Measurements from ENCODE around the gene FOXA3. TPM values are rescaled to one million over a fixed set of nuclear protein-coding genes. Genes with fewer than 3 reads are reported as not detected.

Gene FOXA3
- polyA plus RNA-seq, 1 donor (not counting 4 experiments of a cell fraction or from before 2014, with no cell fraction given) = not detected

- no peaks in the 10 kb centered on the region for H4K20me1 ChIP-seq (ENCODE audit: control insufficient read depth, extremely low read depth, insufficient read depth, low read length)
- FAIRE-seq (no peak), DNase-seq (ENCODE audit: low read depth, low spot score) (no peak)
- peaks cover 14% of the 10 kb centered on the region for H3K4me1 ChIP-seq (ENCODE audit: control insufficient read depth, extremely low read depth, insufficient read depth, low read length)
- no peak overlapping the region for H3K27ac ChIP-seq (ENCODE audit: control insufficient read depth, insufficient read depth, low read length)
- dilution Hi-C loops (cut with MboI; ENCODE audit: extremely low pct_ligation_motif_present, low sequenced_read_pairs) = no loop called here
- TF ChIP-seq EZH2 (IDR thresholded peaks at IDR 0.05; ENCODE audit: low read length) (no peak), CTCF (optimal IDR thresholded peaks at IDR 0.05 in 1 of 3, IDR thresholded peaks at IDR 0.05 in 1 of 3, conservative IDR thresholded peaks at IDR 0.05 in 1 of 3; ENCODE audit: extremely low read depth in 1 of 3, insufficient read depth in 2 of 3, low read length in 3 of 3) (no peak)
- no peak overlapping the region for H2AFZ ChIP-seq (ENCODE audit: control insufficient read depth, low read length)
- H3K4me2 ChIP-seq (ENCODE audit: control insufficient read depth, extremely low read depth, insufficient read depth, low read depth, low read length) = no peak overlapping the region
- no peak overlapping the region for H3K9ac ChIP-seq (ENCODE audit: control insufficient read depth, extremely low read depth, insufficient read depth, low read length)
- H3K4me3 ChIP-seq (ENCODE audit: control insufficient read depth in 2 of 3, extremely low read depth in 1 of 3, insufficient read depth in 2 of 3, low read depth in 1 of 3, low read length in 3 of 3) = no peak overlapping the region
- H3K9me3 ChIP-seq (ENCODE audit: control insufficient read depth, low read depth, low read length) = no peaks in the 10 kb centered on the region
- H3K27me3 ChIP-seq (ENCODE audit: control insufficient read depth, extremely low read depth, insufficient read depth, low read length) = peaks cover 7% of the 10 kb centered on the region
- no peaks in the 10 kb centered on the region for H3K36me3 ChIP-seq (ENCODE audit: control insufficient read depth in 2 of 2, extremely low read depth in 1 of 2, insufficient read depth in 2 of 2, low read length in 2 of 2)
- peaks cover 8% of the 10 kb centered on the region for H3K79me2 ChIP-seq (ENCODE audit: control insufficient read depth, insufficient read depth, low read length)
- H3K9me1 ChIP-seq (ENCODE audit: control insufficient read depth, extremely low read depth, insufficient read depth, low read length) = no peaks in the 10 kb centered on the region
Measured at GRCh38 chr19:45883586-45883880, 19.4 kb downstream of the FOXA3 start.

GRCh38 chr19:45883881-45884681, 20.0 kb downstream of the FOXA3 start:
- no peak for TF ChIP-seq EZH2 (IDR thresholded peaks at IDR 0.05; ENCODE audit: low read length)
- no peak for TF ChIP-seq CTCF (optimal IDR thresholded peaks at IDR 0.05 in 1 of 3, IDR thresholded peaks at IDR 0.05 in 1 of 3, conservative IDR thresholded peaks at IDR 0.05 in 1 of 3; ENCODE audit: extremely low read depth in 1 of 3, insufficient read depth in 2 of 3, low read length in 3 of 3)
- Histone ChIP-seq H3K27me3 (ENCODE audit: control insufficient read depth, extremely low read depth, insufficient read depth, low read length) (peaks cover 7% of the 10 kb centered on the region), H3K9ac (ENCODE audit: control insufficient read depth, extremely low read depth, insufficient read depth, low read length) (no peak overlapping the region), H3K36me3 (ENCODE audit: control insufficient read depth in 2 of 2, extremely low read depth in 1 of 2, insufficient read depth in 2 of 2, low read length in 2 of 2) (no peaks in the 10 kb centered on the region), H3K4me3 (ENCODE audit: control insufficient read depth in 2 of 3, extremely low read depth in 1 of 3, insufficient read depth in 2 of 3, low read depth in 1 of 3, low read length in 3 of 3) (no peak overlapping the region), H3K4me2 (ENCODE audit: control insufficient read depth, extremely low read depth, insufficient read depth, low read depth, low read length) (no peak overlapping the region), H3K79me2 (ENCODE audit: control insufficient read depth, insufficient read depth, low read length) (peaks cover 8% of the 10 kb centered on the region), H4K20me1 (ENCODE audit: control insufficient read depth, extremely low read depth, insufficient read depth, low read length) (no peaks in the 10 kb centered on the region), H3K9me3 (ENCODE audit: control insufficient read depth, low read depth, low read length) (no peaks in the 10 kb centered on the region), H3K27ac (ENCODE audit: control insufficient read depth, insufficient read depth, low read length) (no peak overlapping the region), H2AFZ (ENCODE audit: control insufficient read depth, low read length) (no peak overlapping the region), H3K4me1 (ENCODE audit: control insufficient read depth, extremely low read depth, insufficient read depth, low read length) (peaks cover 14% of the 10 kb centered on the region), H3K9me1 (ENCODE audit: control insufficient read depth, extremely low read depth, insufficient read depth, low read length) (no peaks in the 10 kb centered on the region)
- DNase-seq (ENCODE audit: low read depth, low spot score) = no peak
- FAIRE-seq = no peak
- dilution Hi-C loops (cut with MboI; ENCODE audit: extremely low pct_ligation_motif_present, low sequenced_read_pairs) = no loop called here

All from keratinocyte (primary cell).